Uterus (tissue), 4 donors: Measurements from ENCODE around the gene ADAR. TPM values are rescaled to one million over a fixed set of nuclear protein-coding genes. Genes with fewer than 3 reads are reported as not detected.

Experiments used
- DNase-seq, 2 donors: peaks; one replicate each; pipeline ENCODE4 v3.0.0-alpha.2; 2019 to 2020
- H3K27ac ChIP-seq, 2 donors: fragments of 200-600 bp; sonication (generic); 1 replicate in 1 of 2; 2 replicates in 1 of 2; pipeline ENCODE4 v1.5.1; 2016 to 2018
- H3K27me3 ChIP-seq, 2 donors: fragments of 200-600 bp; sonication (generic); one replicate each; pipeline ENCODE4 v1.5.1; 2018 to 2019; ENCODE audit warnings: control low read depth in 1 of 2
- H3K36me3 ChIP-seq, 2 donors: fragments of 200-600 bp; sonication (generic); one replicate each; pipeline ENCODE4 v1.5.1; 2019; ENCODE audit warnings: control low read depth in 1 of 2
- H3K4me1 ChIP-seq, 2 donors: fragments of 200-600 bp; sonication (generic); one replicate each; pipeline ENCODE4 v1.5.1; 2018 to 2019; ENCODE audit warnings: control low read depth in 1 of 2
- H3K4me3 ChIP-seq, 2 donors: fragments of 200-600 bp; sonication (generic); 1 replicate in 1 of 2; 2 replicates in 1 of 2; pipeline ENCODE4 v1.5.1; 2018 to 2019; ENCODE audit warnings: mild to moderate bottlenecking in 1 of 2
- H3K9me3 ChIP-seq, 2 donors: fragments of 200-600 bp; sonication (generic); one replicate each; pipeline ENCODE4 v1.5.1; 2019; ENCODE audit warnings: control low read depth in 1 of 2
- POLR2A ChIP-seq, 2 donors: fragments of 450-650 bp; IDR thresholded peaks; one replicate each; pipeline ENCODE4 v1.6.1; 2016; ENCODE audit warnings: antibody characterized with exemption in 2 of 2, mild to moderate bottlenecking in 1 of 2, moderate library complexity in 1 of 2
- intact Hi-C: fragments of 100-400 bp; cut with DNase I; formaldehyde crosslinking; loops from one replicate; pipeline ENCODE4 v1.15.1; 2023; ENCODE audit warnings: low total_unique reads
- total RNA-seq, 4 donors: library from RNA; depleted of rRNA in 3 of 4; stranded (reverse); fragments of >200 nt in 3 of 4; gene quantifications; one replicate each; pipeline versions ENCODE4 v1.1.0 to v1.2.4, GENCODE V29; 2014 to 2023
- TF ChIP-seq, protein P1 (sequence below), 4 experiments: fragments of 200-600 bp in 2 of 4; fragments of 450-650 bp in 2 of 4; sonication (generic) in 2 of 4; IDR thresholded peaks; one replicate each; pipeline ENCODE4 v1.5.1; 2016 to 2019; ENCODE audit warnings: antibody characterized with exemption in 4 of 4, mild to moderate bottlenecking in 2 of 4, moderate library complexity in 1 of 4
- donor health status: DM: yes; HTN: yes; CAD: no.

Gene ADAR
- total RNA-seq, 4 donors from 2014 or later: 50.9 to 212 (median 101) TPM

DNA sequence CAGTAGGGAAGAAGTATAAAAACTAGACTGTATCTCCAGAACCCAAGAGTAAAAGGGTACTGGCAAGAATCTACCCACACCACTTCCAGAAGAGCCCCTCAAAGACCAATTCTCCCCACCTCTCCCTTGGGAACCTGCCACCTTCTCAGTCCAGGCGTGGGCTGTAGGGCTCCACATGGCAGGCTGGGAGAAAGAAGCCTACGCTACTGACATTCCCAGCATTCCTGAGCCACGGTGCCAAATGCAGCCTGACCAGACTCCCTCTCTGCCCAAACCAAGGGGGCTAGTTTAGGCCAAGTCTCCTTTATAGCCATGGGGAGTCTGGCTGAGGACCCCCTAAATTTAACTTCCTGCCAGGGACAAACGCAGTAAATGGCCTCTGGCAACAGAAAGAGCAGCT is 51.6 kb downstream of the ADAR start:
- TF ChIP-seq, protein P1, sequence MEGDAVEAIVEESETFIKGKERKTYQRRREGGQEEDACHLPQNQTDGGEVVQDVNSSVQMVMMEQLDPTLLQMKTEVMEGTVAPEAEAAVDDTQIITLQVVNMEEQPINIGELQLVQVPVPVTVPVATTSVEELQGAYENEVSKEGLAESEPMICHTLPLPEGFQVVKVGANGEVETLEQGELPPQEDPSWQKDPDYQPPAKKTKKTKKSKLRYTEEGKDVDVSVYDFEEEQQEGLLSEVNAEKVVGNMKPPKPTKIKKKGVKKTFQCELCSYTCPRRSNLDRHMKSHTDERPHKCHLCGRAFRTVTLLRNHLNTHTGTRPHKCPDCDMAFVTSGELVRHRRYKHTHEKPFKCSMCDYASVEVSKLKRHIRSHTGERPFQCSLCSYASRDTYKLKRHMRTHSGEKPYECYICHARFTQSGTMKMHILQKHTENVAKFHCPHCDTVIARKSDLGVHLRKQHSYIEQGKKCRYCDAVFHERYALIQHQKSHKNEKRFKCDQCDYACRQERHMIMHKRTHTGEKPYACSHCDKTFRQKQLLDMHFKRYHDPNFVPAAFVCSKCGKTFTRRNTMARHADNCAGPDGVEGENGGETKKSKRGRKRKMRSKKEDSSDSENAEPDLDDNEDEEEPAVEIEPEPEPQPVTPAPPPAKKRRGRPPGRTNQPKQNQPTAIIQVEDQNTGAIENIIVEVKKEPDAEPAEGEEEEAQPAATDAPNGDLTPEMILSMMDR (IDR thresholded peaks at IDR 0.05): no peak
- TF ChIP-seq POLR2A (IDR thresholded peaks at IDR 0.05): no peak
- intact Hi-C loops: no loop called here
- no peaks in the 10 kb centered on the region for H3K9me3 ChIP-seq
- peak overlapping the region; percentile 20 to 29 for H3K27ac ChIP-seq
- no peaks in the 10 kb centered on the region for H3K36me3 ChIP-seq
- peak overlapping the region in 1 of 2 donors; percentile 83 for H3K4me3 ChIP-seq
- no peaks in the 10 kb centered on the region for H3K27me3 ChIP-seq
- no peak for DNase-seq
- H3K4me1 ChIP-seq: peaks cover 0 to 10% of the 10 kb centered on the region in 2 donors

DNA sequence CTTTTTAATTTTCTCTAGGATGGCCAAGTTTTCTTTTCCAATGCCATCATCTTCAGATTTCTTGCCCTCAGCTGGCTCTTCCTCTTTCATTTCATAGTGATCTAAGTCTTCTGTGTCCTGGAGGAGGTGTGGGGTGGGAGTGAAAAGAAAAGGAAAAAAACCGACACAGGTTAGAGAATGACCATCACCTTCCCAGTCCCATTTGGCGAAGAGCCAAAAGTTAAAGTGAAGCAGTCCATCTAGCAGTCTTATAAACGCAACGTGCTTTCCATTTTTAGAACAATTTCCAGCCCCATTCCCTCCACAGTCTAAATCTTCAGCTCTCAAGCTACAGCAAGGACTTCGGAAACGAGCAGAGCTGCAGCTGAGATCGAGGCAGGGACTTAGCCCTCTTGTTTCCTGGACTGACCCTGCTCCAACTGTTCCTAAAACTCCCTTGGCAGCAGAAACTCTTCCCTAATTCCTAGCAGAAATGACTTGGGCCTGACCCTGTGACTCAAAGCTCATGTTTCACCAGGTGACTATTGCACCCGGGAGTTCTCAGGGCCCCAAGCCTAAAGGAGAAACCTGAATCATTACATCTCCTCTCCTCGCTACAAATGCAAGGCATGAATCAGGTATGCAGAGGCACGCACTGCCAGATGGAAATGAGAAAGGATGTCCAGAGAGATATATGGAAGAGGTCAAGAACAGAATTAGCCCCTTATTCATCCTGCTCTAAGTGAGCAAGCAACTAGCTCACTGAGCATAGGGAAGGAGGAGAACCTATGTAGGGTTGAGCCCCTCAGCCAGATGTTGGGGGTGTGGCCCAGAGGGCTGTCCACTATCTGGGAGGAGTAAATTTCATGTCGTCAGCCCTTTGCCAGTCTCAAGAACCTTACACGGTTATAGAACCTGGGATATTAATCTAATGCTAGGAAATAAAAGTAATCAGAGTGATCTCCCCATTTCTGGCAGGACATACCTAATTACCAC is 54.6 kb downstream of the ADAR start:
- Histone ChIP-seq H3K4me3 (no peak overlapping the region), H3K27ac (no peak overlapping the region), H3K9me3 (no peaks in the 10 kb centered on the region), H3K27me3 (no peaks in the 10 kb centered on the region), H3K4me1 (peaks cover 0 to 10% of the 10 kb centered on the region in 2 donors), H3K36me3 (no peaks in the 10 kb centered on the region)
- intact Hi-C loops: no loop called here
- no peak for TF ChIP-seq POLR2A (IDR thresholded peaks at IDR 0.05)
- TF ChIP-seq, protein P1 (IDR thresholded peaks at IDR 0.05): no peak
- DNase-seq: no peak

DNA sequence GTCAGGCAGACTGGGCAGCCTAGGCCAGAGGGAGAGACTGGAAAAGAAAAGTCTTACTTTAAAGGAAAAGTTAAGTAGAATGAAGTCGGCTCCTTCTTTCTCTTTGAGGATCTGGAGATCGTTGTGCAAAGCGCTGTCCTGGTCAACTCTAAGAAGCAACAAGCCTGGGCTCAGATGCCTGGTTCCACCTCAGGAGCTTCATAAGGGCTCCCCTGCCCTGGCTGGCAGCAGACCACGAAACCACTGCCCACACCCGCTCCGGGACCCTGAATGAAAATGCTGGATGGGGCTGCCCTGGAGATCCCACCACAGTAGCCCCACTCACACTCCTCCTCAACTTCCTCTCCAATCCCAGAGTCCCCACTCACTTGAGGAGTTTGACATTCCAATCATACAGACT is 56.0 kb downstream of the ADAR start:
- intact Hi-C loops: no loop called here
- Histone ChIP-seq H3K36me3 (no peaks in the 10 kb centered on the region), H3K27me3 (no peaks in the 10 kb centered on the region), H3K9me3 (no peaks in the 10 kb centered on the region), H3K27ac (no peak overlapping the region), H3K4me3 (no peak overlapping the region), H3K4me1 (peaks cover 0 to 10% of the 10 kb centered on the region in 2 donors)
- TF ChIP-seq, protein P1 (IDR thresholded peaks at IDR 0.05): no peak
- no peak for TF ChIP-seq POLR2A (IDR thresholded peaks at IDR 0.05)
- DNase-seq: no peak

DNA sequence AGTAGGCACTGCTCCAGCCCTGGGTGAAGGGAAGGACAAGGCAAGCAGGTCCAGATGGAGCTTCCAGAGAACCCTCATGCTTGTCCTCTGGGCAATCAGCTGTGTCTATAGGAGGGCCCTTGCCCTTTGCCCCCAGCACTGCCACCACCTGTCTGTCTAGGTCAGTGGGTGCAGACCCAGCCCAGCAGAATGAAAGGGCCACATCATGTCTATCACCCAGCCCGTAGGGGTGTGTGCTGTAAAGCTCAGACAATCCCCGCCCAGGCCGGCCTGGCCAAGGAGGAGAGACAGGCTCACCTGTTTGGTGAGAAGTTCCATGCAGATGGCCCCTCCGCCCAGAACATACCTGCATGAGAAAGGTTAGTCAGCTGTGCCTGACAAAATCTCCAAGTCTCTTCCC is 56.5 kb downstream of the ADAR start:
- TF ChIP-seq, protein P1 (IDR thresholded peaks at IDR 0.05): no peak
- no peak for TF ChIP-seq POLR2A (IDR thresholded peaks at IDR 0.05)

DNA sequence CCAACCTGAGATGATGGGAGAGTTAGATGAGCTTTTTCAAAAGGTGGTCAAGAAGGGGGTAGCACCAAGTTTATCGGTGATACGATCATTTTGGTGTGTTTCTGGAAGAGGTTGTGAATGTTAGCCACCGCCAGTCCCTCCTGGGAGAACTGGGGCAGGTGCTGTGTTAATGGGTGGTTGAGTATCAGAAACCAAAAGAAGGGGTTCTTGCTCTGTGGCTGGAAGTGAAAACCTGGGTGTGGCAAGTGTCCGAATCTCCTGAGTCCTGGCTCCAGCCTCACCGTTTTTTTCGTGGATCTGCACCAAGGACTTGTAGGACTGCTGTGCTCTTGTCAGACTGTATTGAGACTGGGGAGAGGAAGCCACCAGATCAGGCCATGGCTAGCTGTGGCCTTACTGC is 57.3 kb downstream of the ADAR start:
- intact Hi-C loops: no loop called here

More for the DNA sequence above, 56.5 kb downstream of the ADAR start:
- H3K27me3 ChIP-seq: no peaks in the 10 kb centered on the region
- intact Hi-C loops: no loop called here
- no peak for DNase-seq
- H3K27ac ChIP-seq: no peak overlapping the region
- no peaks in the 10 kb centered on the region for H3K36me3 ChIP-seq
- H3K4me3 ChIP-seq: no peak overlapping the region
- H3K9me3 ChIP-seq: no peaks in the 10 kb centered on the region
- H3K4me1 ChIP-seq: peaks cover 0 to 8% of the 10 kb centered on the region in 2 donors

More for the DNA sequence above, 57.3 kb downstream of the ADAR start:
- Histone ChIP-seq H3K27ac (no peak overlapping the region), H3K4me3 (no peak overlapping the region), H3K9me3 (no peaks in the 10 kb centered on the region), H3K4me1 (no peaks in the 10 kb centered on the region), H3K27me3 (no peaks in the 10 kb centered on the region), H3K36me3 (no peaks in the 10 kb centered on the region)
- TF ChIP-seq, protein P1 (IDR thresholded peaks at IDR 0.05): no peak
- no peak for TF ChIP-seq POLR2A (IDR thresholded peaks at IDR 0.05)
- DNase-seq: no peak
